Calu3 (cell line): ENCODE measurements around the gene TRPV4. TPM values are rescaled to one million over a fixed set of nuclear protein-coding genes. Genes with fewer than 3 reads are reported as not detected.

Experiments
- BruUV-seq: library from RNA; stranded (reverse); fragments of 400-500 nt; replicated peaks from 2 replicates; lab custom pipeline; 2021; lab: Mats Ljungman, UMichigan
- CTCF ChIA-PET: fragments of 300-600 bp; sonication (Branson Sonifier 250); formaldehyde crosslinking; loops from one replicate; lab custom pipeline; 2022; ENCODE audit warnings: antibody characterized with exemption; lab: Charles Lee
- DNase-seq: peaks from one replicate; pipeline ENCODE4 v3.0.0; 2022
- H3K27ac Mint-ChIP-seq: one replicate; pipeline ENCODE4 v1.8.0; 2022; ENCODE audit warnings: mixed read lengths; ENCODE audit not compliant: unreplicated experiment
- H3K27me3 Mint-ChIP-seq: one replicate; pipeline ENCODE4 v1.8.0; 2022; ENCODE audit warnings: mixed read lengths; ENCODE audit not compliant: unreplicated experiment
- H3K36me3 Mint-ChIP-seq: one replicate; pipeline ENCODE4 v1.8.0; 2022; ENCODE audit warnings: mild to moderate bottlenecking, moderate library complexity, mixed read lengths; ENCODE audit not compliant: insufficient read depth, unreplicated experiment
- H3K4me1 Mint-ChIP-seq: one replicate; pipeline ENCODE4 v1.8.0; 2022; ENCODE audit warnings: mild to moderate bottlenecking, low read depth, mixed read lengths; ENCODE audit not compliant: unreplicated experiment
- H3K4me3 Mint-ChIP-seq: one replicate; pipeline ENCODE4 v1.8.0; 2022; ENCODE audit warnings: mild to moderate bottlenecking, low read depth, moderate library complexity, mixed read lengths; ENCODE audit not compliant: unreplicated experiment
- H3K9me3 Mint-ChIP-seq: one replicate; pipeline ENCODE4 v1.8.0; 2022; ENCODE audit warnings: low read depth, mixed read lengths; ENCODE audit not compliant: unreplicated experiment
- CTCF ChIP-seq: fragments of 200-600 bp; IDR thresholded peaks from one replicate; pipeline ENCODE4 v1.8.0; 2022; ENCODE audit warnings: antibody characterized with exemption; ENCODE audit not compliant: unreplicated experiment
- intact Hi-C: fragments of 100-400 bp; cut with micrococcal nuclease; formaldehyde crosslinking; loops from one replicate; pipeline ENCODE4 v1.10.0; 2022; ENCODE audit not compliant: unreplicated experiment
- total RNA-seq: library from RNA; stranded (reverse); gene quantifications from 2 replicates; pipeline ENCODE4 v1.2.3, GENCODE V29; 2022

The TRPV4 gene
- total RNA-seq, 1 experiment from 2014 or later, result 25.3 TPM

GRCh38 chr12:109818253-109818652 lies 14.9 kb downstream of the TRPV4 start:
- no TSS peak for BruUV-seq
- CTCF ChIA-PET, result no interaction called here
- no peak for DNase-seq
- Mint-ChIP-seq H3K27ac (no peak overlapping the region), H3K4me3 (no peak overlapping the region), H3K36me3 (peaks cover 4% of the 10 kb centered on the region), H3K4me1 (peaks cover 28% of the 10 kb centered on the region), H3K27me3 (no peaks in the 10 kb centered on the region), H3K9me3 (no peaks in the 10 kb centered on the region)
- no peak for TF ChIP-seq CTCF
- intact Hi-C loops, result no loop called here

GRCh38 chr12:109817627-109818231 lies 15.5 kb downstream of the TRPV4 start:
- Mint-ChIP-seq H3K27me3 (no peaks in the 10 kb centered on the region), H3K4me3 (no peak overlapping the region), H3K4me1 (peaks cover 23% of the 10 kb centered on the region), H3K36me3 (no peaks in the 10 kb centered on the region), H3K9me3 (no peaks in the 10 kb centered on the region), H3K27ac (no peak overlapping the region)
- TF ChIP-seq CTCF, result no peak
- intact Hi-C loops, result no loop called here
- BruUV-seq, result no TSS peak
- no peak for DNase-seq
- CTCF ChIA-PET, result interaction anchor here (0.9 kb wide), 1 partner anchor 12 kb away, joined by 3 read pairs; no protein-coding TSS in a partner anchor

GRCh38 chr12:109816870-109817269 lies 16.3 kb downstream of the TRPV4 start:
- no peak for TF ChIP-seq CTCF
- BruUV-seq, result no TSS peak
- Mint-ChIP-seq H3K27ac (no peak overlapping the region), H3K27me3 (no peaks in the 10 kb centered on the region), H3K36me3 (no peaks in the 10 kb centered on the region), H3K9me3 (no peaks in the 10 kb centered on the region), H3K4me1 (peaks cover 14% of the 10 kb centered on the region), H3K4me3 (no peak overlapping the region)
- CTCF ChIA-PET, result interaction anchor here (0.9 kb wide), 1 partner anchor 11 kb away, joined by 3 read pairs; no protein-coding TSS in a partner anchor
- no peak for DNase-seq
- intact Hi-C loops, result no loop called here

GRCh38 chr12:109815757-109816617 lies 17.2 kb downstream of the TRPV4 start:
- Mint-ChIP-seq H3K4me3 (no peak overlapping the region), H3K27ac (no peak overlapping the region), H3K4me1 (peaks cover 8% of the 10 kb centered on the region), H3K9me3 (no peaks in the 10 kb centered on the region), H3K36me3 (no peaks in the 10 kb centered on the region), H3K27me3 (no peaks in the 10 kb centered on the region)
- BruUV-seq, result no TSS peak
- no peak for TF ChIP-seq CTCF
- intact Hi-C loops, result no loop called here
- CTCF ChIA-PET, result interaction anchor here (0.6 kb wide), 1 partner anchor 284 kb away, joined by 3 read pairs; no protein-coding TSS in a partner anchor
- DNase-seq, result no peak
